GM12878 (cell line): ENCODE data around the gene TRIM41.

ENCODE experiments used
- CBX3 ChIP-seq: fragments of 200-600 bp; sonication (generic); IDR thresholded peaks from 2 replicates; pipeline ENCODE4 v1.6.1; 2016; ENCODE audit warnings: low read depth, borderline replicate concordance
- CREM ChIP-seq: IDR thresholded peaks from 2 replicates; pipeline ENCODE4 v1.6.1; 2014; ENCODE audit warnings: antibody characterized with exemption, low read depth
- CTCF ChIP-seq, 3 experiments: IDR thresholded peaks in 2 of 3; conservative IDR thresholded peaks in 1 of 3; 2 replicates each; pipeline ENCODE4 v1.5.1; 2011; ENCODE audit warnings: low read depth in 3 of 3, low read length in 3 of 3, mild to moderate bottlenecking in 3 of 3, control low read depth in 2 of 3, moderate library complexity in 2 of 3, inconsistent platforms in 1 of 3, mixed read lengths in 1 of 3; ENCODE audit not compliant: control insufficient read depth in 2 of 3, insufficient read depth in 1 of 3; ENCODE audit errors: extremely low read depth in 1 of 3
- NFIC ChIP-seq: IDR thresholded peaks from 2 replicates; pipeline ENCODE4 v1.6.1; 2012; ENCODE audit warnings: low read depth, mild to moderate bottlenecking, inconsistent platforms, low read length, moderate library complexity
- NFYB ChIP-seq: IDR thresholded peaks from 2 replicates; pipeline ENCODE4 v1.6.1; 2011; ENCODE audit warnings: low read depth, mild to moderate bottlenecking, low read length, improper control_type of control experiment, moderate library complexity; ENCODE audit not compliant: insufficient read depth
- POLR2AphosphoS5 ChIP-seq: IDR thresholded peaks from 2 replicates; pipeline ENCODE4 v1.6.1; 2011; ENCODE audit warnings: mild to moderate bottlenecking, low read length, inconsistent platforms
- RELA ChIP-seq: fragments of 450-650 bp; IDR thresholded peaks from 2 replicates; pipeline ENCODE4 v1.8.0; 2014; ENCODE audit warnings: borderline replicate concordance; ENCODE audit not compliant: partially characterized antibody
- SIN3A ChIP-seq: IDR thresholded peaks from 2 replicates; pipeline ENCODE4 v1.6.1; 2012; ENCODE audit warnings: low read depth, low read length, improper control_type of control experiment
- SMC3 ChIP-seq: IDR thresholded peaks from 2 replicates; pipeline ENCODE4 v1.6.1; 2011; ENCODE audit warnings: low read length, improper control_type of control experiment, borderline replicate concordance
- YY1 ChIP-seq: IDR thresholded peaks from 2 replicates; pipeline ENCODE4 v1.6.1; 2011; ENCODE audit warnings: low read depth, mild to moderate bottlenecking, low read length
- ZNF274 ChIP-seq: IDR thresholded peaks from one replicate; pipeline ENCODE4 v1.8.0; 2011; ENCODE audit not compliant: insufficient read length, insufficient read depth
- ZNF622 ChIP-seq: fragments of 450-650 bp; IDR thresholded peaks from 2 replicates; pipeline ENCODE4 v1.6.1; 2017; ENCODE audit warnings: mild to moderate bottlenecking, inconsistent platforms

GRCh38 chr5:181246276-181247049, 23.4 kb downstream of the TRIM41 start:
- TF ChIP-seq ZNF274 (no peak), CTCF (IDR thresholded peaks at IDR 0.05 in 2 of 3, conservative IDR thresholded peaks at IDR 0.05 in 1 of 3; ENCODE audit: control insufficient read depth in 2 of 3, extremely low read depth in 1 of 3, insufficient read depth in 1 of 3, low read depth in 3 of 3, low read length in 3 of 3) (no peak), YY1 (peak; percentile 55), NFIC (no peak), CREM (peak; percentile 31; the same call in 1 of the 2 replicates), CBX3 (no peak), NFYB (no peak), SMC3 (no peak), ZNF622 (no peak), SIN3A (no peak), RELA (no peak), POLR2AphosphoS5 (peak; percentile 70)
